GM21825 (cell line): Measurements from ENCODE around the gene ARHGAP22.

Source experiments
- ATAC-seq: cut with Tn5 transposase; IDR thresholded peaks from one replicate; pipeline ENCODE4 v1.9.1; 2021; ENCODE audit warnings: mild to moderate bottlenecking, moderate library complexity; ENCODE audit not compliant: unreplicated experiment

Gene ARHGAP22

DNA sequence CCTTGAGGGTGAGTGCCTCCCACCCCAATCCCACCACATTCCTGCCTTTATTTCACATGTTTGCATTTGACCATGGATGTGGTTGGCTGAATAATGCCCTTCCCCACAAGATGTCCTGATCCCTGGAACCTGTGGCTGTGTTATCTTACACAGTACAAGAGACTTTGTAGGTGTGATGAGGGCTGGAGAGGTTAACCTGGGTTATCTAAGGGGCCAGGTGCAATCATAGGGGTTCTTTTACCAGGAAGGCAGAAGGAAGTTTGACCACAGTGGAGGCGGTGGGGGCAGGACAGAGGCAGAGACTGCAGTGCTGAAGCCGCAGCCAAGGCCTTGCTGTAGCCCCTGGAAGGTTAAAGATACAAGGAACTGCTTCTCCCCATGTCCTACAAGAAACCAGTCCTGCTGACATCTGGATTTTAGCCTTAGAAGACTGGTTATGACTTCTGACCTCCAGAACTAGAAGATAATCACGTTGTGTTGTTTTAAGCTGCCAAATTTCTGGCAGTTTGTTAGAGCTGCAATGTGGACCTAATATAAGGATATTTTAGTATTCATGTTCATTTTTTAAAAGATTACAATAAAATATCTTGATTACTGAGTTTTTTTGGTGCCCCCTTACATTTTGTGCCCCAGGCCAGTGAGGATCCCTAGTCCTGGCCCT is 136.6 kb downstream of the ARHGAP22 start:
- ATAC-seq: no peak

DNA sequence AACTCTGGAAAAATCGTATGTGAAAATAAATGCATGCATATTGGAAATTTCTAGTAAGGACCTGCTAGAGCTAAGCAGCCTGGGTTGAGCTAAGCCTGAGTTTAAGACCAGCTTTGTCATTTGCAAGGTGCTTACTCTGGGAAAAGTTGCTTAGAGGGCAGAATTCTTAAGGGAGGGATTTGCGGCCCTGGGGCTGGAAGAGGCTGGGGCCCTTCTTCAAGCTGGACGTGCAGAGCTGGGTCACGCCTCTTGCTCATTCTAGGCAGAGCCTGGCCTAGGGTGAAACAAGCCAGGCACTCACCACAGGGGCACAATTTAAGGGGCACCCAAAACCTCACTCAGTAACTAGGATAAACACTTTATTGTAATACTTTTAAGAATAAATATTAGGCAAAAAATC is 137.2 kb downstream of the ARHGAP22 start:
- ATAC-seq: no peak

DNA sequence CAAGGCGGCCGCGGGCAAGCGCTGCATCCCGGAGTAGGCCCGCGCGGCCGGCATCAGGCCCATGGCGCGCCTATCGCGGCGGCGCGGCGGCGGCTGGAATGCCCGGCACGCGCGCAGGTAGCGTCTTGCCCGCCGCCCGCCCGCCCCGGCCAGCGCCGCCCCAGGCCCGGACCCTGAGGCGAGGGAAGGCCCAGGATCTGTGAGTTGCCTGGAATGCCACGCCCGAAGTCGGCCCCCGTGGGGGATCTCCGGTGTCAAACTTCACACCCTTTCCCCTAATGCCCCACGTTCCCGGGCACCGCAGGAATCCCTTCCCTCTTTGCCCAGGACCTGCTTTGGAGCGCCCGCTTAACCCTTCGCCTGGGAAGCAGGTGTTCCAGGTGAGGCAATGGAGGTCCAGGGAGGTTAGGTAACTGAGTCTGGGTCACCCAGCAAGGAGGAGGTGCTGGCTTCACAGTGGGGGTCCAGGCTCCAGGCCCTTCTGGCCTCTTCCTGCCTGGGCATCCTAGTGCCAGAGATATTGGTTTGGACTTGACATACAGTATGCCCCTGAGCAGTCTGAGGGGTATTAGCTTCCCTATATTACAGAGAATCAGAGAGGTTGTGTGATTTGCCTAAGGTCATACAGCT is 138.1 kb downstream of the ARHGAP22 start:
- no peak for ATAC-seq

DNA sequence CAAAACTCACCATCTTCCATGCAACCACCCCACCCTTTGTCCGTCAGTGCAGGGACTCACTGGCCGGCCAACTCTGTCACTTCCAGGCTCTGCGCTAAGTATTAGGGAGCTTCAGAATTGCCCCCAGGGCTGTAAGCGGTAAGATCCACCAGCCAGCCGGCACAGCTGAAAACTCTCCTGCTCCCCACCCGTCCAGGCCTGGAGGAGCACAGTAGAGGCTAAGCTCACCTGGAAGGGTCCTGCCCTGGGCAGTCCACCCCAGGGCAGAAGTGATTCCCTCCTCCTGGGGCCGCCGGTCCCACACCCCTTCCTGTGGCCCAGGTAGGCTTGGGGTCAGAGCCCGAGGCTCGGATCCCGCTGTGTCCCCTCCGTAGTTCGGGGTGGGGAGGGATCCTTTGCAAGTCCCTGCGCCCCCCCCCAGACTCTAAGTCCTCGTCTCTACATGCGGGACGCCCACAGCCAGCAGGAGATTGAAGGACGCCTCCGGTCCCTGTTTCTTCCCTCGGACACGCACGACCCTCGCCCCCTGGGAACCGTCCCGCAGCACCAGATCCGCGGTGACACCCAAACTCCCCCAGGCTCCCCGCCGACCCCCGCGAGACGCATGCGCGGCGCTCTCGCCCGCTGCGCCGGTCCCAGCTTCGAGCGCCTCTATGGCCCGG is 138.9 kb downstream of the ARHGAP22 start:
- ATAC-seq: no peak

DNA sequence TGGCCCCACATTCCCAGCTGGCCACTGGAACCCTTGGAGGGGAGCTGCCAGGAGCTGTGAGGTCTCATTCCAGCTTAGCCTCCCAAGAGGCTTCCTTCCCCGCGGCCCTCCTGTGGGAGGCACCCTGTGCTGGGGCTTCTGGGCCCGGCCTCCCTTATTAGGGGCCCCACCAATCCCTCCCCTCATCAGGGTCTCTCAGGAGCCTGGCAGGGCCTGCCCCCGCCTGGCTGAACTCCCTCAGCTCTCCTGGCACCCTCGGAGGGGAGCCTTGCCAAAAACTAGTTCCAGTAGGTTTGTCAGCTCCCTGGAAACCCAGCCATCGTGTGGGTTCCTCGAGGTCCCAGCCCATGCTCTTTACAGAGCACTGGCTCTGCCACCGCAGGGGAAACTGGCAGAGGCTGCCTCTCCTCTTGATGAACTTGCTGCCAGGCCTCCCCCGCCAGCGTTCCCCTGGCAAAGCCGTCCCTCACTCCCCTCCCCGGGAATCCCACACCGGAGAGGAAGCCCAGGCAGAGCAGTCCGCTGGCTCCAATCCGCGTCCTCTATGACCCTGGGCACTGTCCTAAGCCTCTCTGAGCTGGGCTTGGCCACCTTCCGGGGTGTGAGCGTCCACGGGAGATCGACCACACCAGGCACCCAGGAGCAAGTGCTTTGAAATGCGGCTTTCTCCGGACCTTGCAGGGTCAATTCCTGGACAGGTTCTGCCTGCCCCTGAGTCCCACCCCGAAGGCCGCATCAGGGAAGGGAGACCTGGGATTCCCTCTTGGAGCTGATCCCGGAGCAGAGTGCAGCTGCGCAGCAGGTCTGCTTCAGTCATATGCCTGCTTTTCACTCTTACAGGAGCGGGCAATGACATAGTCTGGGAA is 139.8 kb downstream of the ARHGAP22 start:
- ATAC-seq: no peak

DNA sequence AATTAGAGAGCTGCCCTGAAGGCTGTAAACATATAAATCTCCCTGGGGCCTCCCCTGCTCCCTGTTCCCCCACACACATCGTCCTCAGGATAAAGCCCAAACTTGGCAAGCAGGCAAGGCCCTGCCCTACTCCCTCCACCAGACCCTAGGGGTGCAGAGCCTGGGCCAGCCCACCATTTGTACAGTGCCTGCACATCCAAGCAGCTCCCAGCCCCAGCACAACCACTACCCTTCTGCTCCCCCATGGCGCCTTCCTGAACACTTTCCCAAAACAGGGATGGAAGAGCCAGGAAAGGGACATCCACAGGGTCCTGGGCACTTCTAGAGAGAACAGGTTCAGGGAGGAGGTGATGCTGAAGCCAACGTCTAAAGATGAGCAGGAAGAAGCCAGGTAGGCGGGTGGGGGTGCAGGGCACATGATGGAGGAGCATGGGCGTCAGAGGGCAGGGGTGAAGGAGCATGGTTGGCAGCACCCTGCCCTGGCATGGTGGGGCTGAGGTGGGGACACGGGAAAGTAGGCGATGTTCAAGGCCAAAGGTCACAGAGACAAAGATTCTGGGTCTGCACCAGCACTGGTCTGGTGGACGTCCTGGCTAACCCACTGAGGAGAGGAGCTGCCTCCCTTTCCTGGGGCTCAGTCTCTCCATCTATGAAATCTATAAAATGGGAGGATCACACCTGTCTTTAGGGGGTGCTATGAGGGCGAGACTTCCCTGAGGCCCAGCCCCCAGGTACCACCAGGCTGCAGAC is 140.6 kb downstream of the ARHGAP22 start:
- ATAC-seq: no peak

DNA sequence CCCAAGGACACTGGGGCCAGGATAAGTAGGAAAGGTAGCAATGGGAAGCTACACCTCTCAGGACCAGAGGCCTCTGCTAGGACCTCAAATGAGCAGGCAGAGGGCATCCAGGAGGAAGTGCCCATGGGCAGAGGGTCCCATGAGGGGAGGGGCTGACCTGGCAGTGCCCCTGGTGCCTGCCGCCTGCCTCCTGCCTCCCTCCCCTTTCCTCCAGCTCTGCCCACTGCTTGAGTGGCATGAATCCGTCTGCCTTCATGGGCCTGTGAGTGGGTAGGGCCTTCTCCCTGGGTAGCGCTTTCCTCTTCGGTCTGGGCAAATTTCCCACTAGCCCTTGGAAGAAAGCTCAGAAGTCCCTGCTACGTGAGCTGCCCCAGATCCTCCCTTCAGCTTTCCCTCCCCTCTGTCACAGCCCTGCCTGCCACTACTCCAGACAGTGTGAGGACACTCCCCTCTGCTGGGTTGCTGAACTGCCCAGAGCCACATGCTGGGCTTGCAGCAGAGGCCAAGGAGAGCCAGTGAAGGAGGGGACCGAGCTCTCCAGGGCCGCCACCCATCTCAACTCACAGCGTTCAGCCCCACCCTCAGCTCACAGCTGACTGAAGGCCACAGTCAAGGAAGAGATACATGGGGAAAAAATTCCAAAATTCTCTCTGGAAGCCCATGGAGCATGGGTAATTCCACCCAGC is 141.4 kb downstream of the ARHGAP22 start:
- ATAC-seq: no peak

DNA sequence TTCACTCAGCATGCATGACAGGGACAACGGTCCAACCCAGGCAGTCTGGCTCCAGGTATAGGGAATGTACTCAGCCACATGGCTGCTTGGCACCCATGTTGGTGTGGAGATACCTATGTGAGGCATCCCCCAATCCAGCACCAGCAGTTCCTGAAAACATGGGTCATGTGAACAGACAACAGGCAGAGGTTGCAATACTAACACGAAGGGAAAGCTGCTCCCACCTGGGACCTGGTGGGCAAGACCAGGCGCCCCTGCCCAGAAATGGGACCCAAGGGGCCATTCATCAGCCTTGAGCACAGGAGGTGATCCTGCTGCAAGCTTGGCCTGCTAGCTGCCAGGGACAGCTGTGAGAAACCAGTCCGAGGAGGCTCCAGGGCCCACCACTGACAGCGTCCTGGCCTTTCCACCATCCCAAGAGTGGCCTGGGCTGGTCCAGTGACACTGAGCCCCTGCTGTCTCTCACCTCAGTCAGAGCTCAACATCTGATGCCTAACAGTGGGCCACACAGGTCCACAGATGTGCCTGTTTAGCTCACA is 142.3 kb downstream of the ARHGAP22 start:
- no peak for ATAC-seq

DNA sequence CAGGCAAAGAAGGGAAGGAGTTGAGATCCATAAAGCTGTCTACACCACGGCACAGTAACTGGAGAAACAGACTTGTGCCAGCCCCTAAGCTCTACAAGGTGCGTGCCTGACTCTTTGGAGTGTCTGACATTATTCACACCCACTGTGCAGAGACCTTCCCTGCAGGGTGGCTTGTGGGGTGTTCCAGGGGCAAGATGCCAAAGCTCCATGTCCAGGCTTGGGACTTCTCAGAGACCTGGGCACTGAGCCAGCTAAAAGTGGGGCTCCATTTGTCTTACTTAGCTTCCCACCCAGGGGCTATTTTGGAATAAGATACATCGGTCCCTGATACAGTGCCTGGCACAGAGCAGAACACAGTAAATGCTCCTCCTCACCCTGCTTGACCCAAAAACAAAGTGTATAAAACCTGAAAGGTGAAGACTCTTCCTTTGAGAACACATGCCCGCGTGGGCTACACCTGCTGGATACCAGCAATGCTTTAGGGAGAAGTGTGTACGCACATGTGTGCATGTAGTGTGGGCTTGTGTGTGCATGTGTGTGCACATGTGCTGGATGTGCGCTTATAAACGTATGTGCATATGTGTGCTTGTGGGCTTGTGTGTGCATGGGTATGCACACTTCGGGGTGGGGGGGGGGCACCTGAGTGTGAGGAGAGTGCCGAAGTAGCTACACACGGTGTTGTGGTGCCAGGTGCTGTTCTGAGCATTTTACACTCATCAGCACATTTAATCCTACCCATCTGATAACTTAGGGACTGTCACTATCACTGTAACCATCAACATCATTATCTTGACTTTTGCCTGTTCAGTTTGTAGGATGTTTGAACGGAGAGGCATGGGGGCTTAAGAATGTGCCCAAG is 143.0 kb downstream of the ARHGAP22 start:
- no peak for ATAC-seq

DNA sequence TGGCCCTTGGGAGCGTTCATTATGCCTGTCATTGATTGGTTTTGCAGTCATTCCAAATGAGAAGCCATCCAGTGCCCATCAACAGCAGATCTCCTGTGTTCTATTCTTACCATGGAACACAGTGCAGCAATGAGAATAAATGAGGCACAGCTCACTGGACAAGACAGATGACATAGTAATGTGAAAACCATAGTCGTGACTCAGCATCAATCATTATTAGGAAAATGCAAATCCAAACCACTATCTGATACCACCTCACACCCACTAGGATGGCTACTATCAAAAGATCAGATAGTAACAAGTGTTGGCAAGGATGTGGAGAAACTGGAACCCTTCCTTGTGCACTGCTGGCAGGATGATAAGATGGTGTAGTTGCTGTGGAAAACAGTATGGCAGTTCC is 144.7 kb downstream of the ARHGAP22 start:
- no peak for ATAC-seq

DNA sequence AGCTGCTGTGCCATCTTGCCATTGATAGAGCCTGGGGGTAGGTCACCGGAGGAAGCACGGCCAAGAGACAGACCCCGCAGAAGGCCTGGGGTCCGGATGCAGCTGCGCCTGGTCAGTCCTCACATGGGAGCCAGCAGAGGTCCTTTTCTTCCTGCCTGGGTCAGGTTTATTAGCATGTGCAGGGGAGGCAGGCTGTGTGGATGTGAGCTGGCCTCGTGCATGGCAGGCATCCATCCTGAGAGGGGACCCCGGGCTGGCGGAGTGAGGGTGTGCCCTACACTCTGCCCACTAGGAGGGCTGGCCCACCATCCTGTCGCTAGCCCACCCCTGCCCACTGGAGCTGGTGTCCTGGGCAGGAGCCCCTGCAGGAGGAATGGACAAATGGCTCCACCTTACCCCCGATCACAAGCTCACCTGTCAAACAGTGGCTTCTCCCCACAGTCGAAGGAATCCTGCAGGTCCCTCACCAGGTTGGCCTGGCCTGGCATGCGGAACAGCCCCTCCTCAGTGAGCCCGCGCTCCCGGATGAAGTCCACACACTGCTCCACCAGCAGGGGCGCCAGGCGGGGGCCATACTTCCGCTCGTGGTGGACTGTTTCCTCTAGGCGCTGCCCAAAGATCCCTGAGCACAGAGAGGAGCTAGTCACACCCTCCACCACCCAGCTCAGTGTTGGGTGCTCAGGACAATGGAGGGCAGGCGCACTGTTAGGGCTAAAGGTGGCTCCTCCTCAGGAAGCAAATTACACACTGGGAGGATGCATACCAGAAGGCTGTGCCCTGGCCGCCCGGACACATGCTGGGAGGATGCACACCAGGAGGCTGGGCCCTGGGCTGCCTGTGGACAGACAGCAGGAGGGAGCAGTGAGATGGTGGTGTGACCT is 145.4 kb downstream of the ARHGAP22 start:
- no peak for ATAC-seq

DNA sequence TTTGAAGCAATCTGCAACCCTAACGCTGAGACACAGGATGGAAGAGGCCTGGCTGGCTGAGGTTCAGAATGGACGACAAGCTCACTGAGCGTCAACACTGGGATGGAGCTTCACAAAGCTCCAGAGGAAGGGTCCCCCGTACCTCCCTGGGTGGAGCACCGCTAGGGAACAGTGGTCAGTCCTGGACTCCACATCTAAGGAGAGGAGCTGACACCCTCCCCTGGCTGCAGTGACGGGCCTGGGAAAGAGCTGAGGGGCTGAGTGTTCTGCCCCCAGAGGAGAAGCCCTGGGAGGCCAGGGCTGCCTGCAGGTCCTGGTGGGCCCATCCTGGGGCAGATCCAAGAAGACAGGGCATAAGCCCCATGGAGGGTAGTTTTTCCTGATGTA is 146.2 kb downstream of the ARHGAP22 start:
- ATAC-seq: no peak

DNA sequence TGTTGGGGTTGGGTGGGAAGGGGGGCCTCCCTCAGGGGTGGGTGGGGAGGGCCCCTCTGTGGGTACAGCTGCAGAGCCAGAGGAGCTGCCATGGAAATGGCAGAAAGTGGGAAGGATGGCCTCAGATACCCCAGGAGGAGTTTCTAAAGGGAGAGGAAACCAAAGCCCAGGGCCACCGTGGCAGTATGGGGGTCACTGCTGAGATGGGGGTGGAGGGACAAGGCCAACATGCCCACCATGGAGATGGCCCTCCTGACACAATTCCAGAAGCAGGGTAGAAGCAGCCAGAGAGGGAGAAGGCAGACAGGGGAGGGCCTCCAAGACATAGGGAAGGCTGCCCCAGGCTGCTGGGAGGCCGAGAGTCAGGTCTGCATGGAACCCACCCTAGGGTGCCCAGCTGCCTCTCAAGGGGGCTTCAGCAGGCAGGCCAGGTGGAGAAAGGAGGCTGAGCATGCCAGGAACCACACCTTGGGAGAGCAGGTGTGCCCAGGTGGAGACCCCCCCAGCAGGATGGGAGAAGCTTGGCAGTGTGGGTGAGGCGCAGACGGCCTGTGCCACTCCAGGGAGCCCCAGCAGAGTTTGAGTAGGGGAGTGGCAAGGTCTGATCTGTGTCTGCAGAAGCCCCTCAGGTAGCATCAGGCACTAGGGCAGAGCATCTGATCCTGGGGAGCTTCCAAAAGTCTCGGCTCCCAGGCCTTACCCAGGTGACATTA is 146.8 kb downstream of the ARHGAP22 start:
- ATAC-seq: no peak

DNA sequence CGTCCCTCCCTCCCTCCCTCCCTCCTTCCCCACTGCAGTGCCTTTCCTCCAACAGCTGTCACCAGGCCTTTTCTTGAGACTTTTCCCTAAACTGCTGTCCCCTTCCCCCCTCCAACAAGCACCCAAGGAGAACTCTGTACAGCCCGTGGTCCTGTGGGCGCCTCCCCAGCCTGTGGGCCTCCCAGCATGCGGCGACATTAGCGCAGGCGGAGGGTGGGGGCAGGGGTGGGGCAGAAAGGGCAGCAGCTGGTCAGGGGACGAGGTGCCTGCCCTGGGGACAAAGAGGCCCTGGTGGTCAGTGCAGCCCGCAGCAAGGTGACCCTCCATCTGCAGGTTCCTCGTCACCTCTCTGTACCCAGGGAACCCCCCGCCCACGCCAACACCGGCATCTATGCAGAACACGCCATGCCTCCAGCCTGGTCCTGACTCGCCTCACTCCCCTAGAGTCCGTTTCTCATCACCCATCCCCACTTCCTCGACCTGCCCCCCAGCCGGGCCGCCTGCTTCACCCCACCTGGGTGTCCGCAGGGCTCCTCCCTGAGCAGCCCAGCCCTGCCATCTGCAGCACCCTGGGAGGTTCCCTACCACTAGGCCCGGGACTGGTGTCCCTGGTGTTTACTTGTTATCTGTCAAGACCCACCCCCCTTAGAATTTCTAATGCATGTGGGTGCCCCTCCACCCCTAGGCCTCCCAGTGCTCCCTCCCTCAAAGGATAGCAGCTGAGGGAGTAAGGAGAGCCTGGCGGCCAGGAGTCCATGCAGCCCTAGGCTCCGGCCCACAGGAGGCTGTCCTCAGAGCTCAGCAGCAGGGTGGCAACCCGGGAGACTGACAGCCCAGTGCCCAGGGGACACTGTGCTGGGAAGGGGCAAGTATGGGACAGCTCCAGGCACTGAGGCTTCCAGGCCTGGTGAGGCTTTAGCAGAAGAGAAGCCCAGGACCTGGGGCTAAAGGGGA is 147.8 kb downstream of the ARHGAP22 start:
- ATAC-seq: no peak

DNA sequence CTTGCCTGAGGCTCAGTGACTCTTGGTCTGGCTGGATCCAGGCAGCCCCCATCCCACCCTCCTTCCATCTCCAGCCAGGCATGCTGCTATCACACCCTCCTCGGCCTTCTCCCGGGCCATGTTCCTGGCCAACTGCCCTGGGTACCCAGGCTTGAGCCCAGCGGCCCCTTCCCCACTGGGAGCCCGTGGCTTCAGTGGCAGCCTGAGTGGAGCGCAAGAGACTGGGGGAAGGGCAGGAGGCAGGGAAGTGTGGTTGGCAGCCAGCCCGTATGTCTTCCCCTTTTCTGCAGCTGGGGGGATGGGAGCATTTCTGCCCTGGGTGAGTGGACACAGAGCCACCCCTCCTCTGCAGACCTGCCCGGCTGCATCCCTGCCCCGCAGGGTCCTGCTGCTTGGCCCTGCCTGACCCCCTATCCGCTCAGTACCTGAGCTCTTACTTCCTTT is 148.5 kb downstream of the ARHGAP22 start:
- ATAC-seq: no peak
